Measurements from ENCODE around the gene FBLN7.

GRCh38 chr2:112160283-112161250 lies 22.4 kb downstream of the FBLN7 start:
- TF ChIP-seq CTCF (IDR thresholded peaks at IDR 0.05; ENCODE audit: control extremely low read depth in 1 of 3, insufficient read depth in 1 of 3, low read depth in 1 of 3, low read length in 3 of 3) (no peak), MAFK (IDR thresholded peaks at IDR 0.05; ENCODE audit: low read depth, low read length) (no peak), EP300 (IDR thresholded peaks at IDR 0.05; ENCODE audit: borderline replicate concordance in 1 of 2, low read depth in 2 of 2, low read length in 2 of 2) (no peak), RAD21 (IDR thresholded peaks at IDR 0.05 in 1 of 2, conservative IDR thresholded peaks at IDR 0.05 in 1 of 2; ENCODE audit: low read depth in 2 of 2, low read length in 2 of 2) (no peak), RXRA (IDR thresholded peaks at IDR 0.05; ENCODE audit: insufficient read depth, low read depth, low read length) (no peak), JUND (IDR thresholded peaks at IDR 0.05; ENCODE audit: low read length) (no peak), CHD1 (IDR thresholded peaks at IDR 0.05; ENCODE audit: low read depth, low read length) (no peak), POLR2A (IDR thresholded peaks at IDR 0.05; ENCODE audit: control extremely low read depth in 1 of 2, low read depth in 2 of 2, low read length in 2 of 2) (no peak)

Data from H1 (cell line).